HG02938 (cell line): ENCODE data around the gene SLC25A13.
A peak's percentile ranks its signal among the peaks of the same experiment; 100 is the strongest.
"Not testable (repeated sequence)": the region's sequence is repeated elsewhere in the genome, so short reads cannot be mapped to it uniquely, and the experiment has no call there.

Source experiments
- ATAC-seq: cut with Tn5 transposase; IDR thresholded peaks from one replicate; pipeline ENCODE4 v1.9.1; 2021; ENCODE audit warnings: mild to moderate bottlenecking, moderate library complexity; ENCODE audit not compliant: unreplicated experiment

The SLC25A13 gene

DNA sequence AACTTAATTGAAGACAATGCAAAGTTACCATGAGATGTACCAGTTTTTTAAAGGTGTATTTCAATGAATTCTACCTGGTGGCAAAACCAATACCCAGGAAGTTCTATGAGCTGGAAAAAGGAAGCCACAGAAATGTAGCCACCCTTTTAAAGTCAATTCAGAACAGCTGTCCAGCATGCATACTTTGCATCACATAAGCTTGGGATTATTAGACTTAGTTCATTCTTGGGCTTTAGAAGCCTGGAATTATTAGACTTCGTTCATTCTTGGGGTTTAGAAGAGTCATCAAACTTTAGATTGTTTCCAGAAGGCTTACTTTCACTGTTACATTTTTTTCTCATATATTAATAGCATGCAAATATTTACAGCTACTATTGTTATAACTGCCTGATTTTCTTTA, 20.9 kb downstream of the SLC25A13 start:
- no peak for ATAC-seq

DNA sequence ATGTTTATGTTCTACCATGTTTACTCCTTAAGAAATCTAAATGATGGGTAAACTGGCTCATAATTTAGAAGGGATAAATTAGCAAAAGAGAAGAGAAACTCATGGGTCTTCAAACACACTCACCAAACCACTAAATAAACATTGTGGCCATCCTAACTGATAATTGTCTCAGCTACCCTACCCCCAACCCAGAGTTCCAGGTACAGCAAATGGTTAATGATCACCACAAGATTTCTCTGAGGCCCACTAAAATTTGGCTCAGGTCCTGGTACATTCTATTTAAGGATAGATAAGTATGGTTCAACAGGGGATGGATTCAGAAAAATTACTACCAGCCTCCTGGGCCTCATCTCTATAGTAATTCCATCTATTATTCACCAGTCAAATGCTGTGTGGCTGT, 21.4 kb downstream of the SLC25A13 start:
- ATAC-seq = no peak

DNA sequence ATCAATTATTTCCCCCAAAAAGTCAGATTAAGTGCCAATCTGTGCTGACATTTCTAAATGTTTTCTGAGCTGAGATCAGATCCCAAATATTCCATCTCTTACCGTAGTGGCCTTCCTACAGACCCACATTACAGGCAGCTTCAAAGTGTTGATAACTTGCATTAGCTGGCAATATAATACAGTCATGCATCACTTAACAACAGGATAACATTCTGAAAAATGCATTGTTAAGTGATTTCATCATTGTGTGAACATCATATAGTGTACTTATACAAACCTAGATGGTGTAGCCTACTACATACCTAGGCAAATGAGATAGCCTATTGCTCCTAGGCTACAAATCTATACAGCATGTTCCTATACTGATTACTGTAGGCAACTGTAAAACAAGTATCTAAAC, 22.4 kb downstream of the SLC25A13 start:
- ATAC-seq = no peak

DNA sequence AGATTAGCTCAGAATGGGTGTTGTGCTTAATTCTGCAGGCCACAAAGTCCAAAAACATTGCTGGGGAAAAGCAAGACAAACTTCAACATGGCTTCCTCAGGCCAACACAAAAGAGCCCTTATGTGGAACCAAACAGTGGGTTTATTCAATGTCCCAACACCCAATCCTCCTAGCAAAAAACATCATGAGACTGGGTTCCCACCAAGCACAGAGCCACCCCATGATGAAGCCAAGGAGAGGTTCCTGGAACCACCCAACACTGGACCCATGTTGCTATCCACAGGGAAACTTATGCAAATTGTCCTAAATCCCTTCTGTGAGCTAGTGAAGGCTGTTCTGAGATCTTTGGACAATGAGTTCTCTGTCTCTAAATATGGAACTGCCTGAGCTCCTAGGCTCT, 24.0 kb downstream of the SLC25A13 start:
- ATAC-seq = no peak

DNA sequence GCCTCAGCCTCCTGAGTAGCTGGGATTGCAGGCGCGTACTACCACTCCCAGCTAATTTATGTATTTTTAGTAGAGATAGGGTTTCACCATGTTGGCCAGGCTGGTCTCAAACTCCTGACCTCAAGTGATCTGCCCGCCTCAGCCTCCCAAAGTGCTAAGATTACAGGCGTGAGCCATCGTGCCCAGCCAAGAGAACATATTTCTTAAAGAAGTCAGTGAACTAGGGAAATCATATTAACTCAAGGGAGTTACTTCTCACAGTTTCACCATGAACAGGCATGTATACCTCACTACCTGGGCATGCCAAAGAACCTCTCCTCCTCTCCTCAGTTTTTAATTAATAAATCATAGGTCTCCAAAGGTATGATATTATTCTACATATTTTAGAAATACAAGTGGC, 24.5 kb downstream of the SLC25A13 start:
- not testable (repeated sequence) for ATAC-seq

DNA sequence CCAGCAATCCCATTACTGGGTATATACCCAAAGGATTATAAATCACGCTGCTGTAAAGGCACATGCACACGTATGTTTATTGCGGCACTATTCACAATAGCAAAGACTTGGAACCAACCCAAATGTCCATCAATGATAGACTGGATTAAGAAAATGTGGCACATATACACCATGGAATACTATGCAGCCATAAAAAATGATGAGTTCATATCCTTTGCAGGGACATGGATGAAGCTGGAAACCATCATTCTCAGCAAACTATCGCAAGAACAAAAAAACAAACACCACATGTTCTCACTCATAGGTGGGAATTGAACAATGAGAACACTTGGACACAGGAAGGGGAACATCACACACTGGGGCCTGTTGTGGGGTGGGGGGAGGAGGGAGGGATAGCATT, 28.0 kb downstream of the SLC25A13 start:
- not testable (repeated sequence) for ATAC-seq

DNA sequence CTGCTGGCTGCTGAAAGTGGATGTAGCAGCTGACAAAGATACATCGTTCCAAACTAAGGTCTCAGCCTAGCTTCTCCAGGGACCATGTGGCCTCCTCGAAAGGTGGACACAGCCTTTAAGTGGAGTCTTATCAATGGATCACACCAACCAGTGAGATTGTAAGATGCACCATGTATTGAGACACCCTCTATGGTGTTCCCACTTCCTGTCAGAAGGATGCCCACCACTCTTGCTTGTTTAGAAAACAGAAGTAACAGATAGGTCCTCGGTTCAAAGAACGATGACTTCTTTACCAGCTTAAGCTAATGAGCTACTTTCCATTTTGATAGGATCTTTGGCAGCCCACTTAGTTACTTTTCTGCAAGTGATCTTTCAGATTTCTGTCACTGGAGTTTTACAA, 34.3 kb downstream of the SLC25A13 start:
- no peak for ATAC-seq

DNA sequence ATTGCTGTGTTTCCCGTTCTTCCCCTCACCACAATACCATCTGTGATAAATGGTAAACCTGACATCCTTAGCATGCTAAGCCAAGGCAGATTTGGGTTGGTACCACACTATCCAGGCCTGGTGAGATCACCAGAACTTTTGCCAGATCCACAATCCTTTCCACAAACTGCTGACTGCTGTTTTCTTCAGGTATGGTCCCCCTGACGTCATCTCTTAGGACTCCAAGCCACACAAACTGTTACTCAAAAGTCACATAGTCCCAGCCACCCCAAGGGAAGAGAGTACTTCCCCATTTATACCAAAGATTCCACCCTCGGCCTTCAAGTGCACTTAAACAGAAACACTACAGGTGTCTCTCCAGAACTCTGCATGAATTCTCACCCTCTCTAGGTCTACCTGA, 34.8 kb downstream of the SLC25A13 start:
- no peak for ATAC-seq

DNA sequence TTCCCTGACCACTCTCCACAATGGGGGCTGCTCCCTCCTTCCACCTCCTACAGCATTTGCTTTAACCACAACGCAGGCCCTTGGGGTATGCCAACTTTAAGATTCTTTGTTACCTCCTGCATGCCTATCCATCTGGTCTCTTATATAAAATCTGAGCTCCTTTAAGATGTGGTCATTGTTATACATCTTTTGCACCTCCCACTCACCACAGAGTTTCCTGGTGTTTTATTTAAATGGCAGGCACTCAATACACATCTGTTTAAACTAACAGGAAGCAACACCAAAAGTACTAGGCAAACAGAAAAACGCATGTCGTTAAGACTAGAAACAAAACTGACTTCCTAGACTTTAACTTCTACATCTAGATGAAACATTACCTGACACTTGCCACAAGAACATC, 36.3 kb downstream of the SLC25A13 start:
- peak; percentile 90 for ATAC-seq

DNA sequence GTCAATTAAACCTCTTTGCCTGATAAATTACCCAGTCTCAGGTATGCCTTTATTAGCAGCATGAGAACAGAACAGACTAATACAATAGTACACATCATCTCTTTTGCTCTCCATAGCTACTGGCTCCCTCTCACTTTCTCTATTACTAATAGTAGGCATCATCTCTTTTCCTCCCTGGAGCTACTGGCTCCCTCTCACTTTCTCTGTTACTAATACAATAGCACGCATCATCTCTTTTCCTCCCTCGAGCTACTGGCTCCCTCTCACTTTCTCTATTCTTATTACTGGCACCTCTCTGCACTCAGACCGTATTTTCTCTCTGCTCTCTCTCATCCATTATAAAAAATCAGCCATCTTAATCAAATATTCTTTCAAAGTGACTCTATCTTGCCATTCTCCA, 37.1 kb downstream of the SLC25A13 start:
- ATAC-seq = peak; percentile 70

DNA sequence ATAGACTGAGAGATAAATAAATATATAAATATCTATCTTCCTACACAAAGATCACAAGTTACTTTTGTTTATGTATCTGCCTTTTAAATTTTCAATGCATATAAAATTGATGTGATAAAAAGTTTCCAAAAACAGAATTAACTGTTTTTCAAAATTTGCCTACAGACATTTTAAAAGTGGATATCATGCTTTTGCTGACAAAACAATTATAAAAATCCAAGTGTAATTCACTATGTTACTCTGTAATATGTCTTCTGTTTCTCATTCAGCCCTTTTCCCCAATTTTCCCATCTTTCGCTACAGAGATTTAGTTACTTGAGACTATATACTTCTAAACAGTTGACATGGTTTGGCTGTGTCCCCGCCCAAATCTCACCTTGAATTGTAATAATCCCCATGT, 37.7 kb downstream of the SLC25A13 start:
- ATAC-seq = no peak

DNA sequence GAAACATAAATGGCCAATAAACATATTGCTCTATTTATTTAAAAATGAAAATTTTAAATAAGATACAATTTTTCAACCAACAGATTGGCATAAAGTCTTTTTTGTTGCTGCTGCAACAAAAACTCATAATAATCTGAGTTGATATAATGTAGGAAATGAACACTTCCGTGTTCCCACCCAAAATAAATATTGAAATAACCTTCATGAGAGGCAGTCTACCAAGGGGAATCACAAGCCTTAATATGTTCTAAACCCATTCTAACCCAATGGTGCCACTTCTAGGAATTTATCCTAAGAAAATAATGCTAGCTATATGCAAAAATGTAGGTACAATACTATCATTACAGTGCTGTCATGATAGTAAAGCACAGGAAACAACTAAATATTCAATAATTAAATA, 39.1 kb downstream of the SLC25A13 start:
- ATAC-seq = no peak

DNA sequence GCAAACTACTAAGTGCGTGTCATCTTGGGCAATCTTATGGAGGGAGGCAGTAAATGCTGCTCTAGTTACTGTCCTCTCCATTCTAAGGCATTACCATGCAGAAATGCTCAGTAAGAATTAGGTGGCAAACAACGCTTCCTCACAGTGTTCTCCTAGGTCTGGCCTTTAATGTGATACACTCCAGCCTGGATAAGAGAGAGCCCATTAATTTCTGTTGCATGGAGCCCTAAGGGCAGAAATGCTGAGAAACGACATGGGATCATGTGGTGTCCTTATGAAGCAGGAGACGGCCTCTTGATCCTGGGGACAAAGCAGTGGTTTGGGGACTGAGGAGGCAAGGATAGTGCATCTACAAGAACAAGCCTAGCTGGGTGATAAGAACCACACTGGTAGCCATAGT, 44.0 kb downstream of the SLC25A13 start:
- ATAC-seq = no peak

DNA sequence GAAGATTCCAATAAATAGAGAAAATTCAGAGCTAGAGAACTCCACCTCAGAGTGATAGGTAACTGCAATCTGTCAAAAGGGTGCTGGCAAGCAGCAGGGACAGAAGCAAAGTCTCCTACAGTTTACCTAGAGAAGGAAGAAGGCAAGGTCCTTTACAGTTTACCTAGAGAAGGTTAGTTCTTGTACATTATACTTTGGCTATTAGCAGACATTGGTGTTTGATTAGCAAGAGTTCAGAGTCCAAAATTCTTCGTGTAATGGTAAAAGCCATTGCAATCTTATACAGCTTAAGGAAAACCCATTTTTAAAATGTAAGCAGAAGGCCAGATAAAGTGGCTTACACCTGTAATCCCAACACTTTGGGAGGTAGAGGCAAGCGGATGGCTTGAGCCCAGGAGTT, 45.9 kb downstream of the SLC25A13 start:
- no peak for ATAC-seq

DNA sequence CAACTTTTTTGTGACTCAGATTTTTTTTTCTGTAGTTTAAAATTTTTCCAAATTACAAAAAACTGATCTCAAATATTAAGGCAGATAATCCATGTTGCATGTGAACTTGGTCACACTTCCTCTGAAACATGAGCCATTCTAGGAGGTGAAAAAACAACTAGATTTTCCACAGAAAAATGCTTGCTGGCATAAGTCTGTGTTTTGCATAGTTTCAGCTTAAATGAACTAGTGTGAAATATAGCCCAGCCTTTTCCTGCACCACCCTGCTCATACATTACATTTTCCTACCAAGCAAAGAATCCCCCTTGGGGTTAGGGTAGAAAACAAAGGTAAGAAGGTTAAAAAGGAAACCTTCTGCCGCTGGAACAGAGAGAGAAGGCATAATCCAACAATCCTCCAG, 48.2 kb downstream of the SLC25A13 start:
- ATAC-seq = no peak

DNA sequence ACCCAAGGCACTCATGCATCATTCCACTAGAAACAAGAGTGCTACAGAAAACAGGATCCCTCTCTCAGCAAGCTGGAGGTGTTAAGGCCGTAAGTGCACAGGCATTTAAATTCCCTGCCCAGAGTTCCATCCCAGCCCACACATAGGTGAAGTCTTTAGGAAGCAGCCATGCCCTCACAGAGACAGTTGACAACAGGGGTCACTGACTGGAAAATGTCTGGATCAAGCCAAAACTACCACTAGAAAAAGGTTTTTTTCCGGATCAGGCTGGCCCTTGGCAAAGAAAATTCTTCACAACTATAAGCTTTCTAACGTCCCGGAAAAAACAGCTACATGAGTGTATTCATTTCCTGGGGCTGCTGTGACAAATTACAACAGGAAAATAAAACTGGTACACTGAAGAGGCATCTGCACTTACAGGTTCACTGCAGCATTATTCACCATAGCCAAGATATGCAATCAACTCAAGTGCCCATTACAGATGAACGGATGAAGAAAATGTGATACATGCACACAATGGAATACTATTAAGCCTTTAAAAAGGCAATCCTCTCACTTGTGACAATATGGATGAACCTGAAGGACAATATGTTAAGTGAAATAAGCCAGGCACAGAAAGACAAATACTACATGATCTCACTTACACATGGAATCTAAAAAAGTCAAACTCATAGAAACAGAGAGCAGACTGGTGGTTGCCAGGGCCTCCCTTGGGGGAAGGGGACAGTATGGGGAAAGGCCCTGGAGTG, 52.5 kb downstream of the SLC25A13 start:
- no peak for ATAC-seq

DNA sequence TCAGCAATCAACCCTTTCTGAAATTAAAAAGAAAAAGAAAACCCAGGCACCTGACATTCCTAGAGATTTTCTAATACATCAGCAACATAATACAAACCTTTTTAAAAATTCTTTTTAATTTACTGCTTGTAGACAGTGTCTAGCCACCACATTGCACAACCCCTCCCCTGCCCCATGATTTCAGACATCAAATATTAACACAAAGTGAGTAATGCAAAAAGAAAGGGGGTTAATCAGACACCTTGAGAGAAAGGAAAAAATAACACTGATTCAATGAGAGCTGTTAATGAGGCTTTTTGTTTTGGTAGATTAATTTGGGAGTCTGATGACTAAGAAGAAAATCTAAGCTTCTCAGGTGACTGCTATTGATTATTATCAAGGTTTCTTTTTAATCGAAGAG, 55.3 kb downstream of the SLC25A13 start:
- no peak for ATAC-seq

DNA sequence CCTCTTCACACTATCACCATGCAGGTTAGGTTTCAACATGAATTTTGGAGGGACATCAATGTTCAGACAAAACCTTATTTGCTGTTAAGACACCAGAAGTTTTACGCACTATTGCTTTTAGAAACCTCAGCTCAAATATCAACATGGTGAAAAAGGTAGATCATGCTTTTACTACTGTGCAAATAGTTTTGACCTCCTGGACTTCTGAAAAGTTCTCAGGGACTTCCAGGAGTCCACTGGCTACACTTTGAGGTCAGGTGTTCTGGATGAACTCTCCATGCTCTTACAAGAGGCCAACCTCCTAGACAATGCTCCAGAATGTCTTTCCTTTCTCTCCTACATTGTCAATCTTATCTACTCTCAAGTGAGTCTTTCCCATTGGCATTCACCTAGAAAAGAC, 55.9 kb downstream of the SLC25A13 start:
- no peak for ATAC-seq

DNA sequence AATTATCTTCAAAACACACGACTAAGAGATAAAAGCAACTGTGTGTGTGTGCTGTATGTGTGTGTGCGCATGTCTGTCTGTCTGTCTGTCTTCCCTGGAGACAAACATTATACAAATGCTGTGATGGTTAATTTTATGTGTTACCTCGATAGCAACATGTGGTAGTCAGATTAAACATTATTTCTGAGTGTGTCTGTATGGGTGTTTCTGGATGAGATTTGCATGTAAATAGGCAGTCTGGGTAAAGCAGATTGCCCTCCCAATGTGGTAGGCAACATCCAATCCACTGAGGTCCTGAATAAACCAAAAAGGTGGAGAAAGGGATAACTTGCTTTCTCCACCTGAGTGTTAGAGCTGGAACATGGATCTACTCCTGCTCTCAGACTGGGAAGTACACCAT, 67.9 kb downstream of the SLC25A13 start:
- no peak for ATAC-seq

DNA sequence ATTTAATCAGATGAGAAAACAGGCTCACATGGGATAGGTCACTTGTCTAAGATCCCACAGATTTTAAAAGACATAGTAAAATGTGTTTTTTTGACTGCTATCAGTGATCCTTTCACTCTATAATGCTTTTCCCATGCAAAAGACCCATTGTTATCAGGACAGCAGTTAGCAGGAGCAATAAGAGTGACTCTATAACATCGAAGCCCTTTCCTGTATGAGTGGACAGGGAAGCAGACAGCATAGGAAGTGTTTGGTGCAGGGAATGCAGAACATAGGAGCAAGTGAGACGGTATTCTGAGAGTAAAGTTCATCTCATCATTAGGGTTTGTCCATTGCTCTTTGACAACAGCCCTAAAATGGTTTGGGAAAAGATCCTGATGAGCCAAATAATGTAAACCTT, 68.5 kb downstream of the SLC25A13 start:
- ATAC-seq = no peak

DNA sequence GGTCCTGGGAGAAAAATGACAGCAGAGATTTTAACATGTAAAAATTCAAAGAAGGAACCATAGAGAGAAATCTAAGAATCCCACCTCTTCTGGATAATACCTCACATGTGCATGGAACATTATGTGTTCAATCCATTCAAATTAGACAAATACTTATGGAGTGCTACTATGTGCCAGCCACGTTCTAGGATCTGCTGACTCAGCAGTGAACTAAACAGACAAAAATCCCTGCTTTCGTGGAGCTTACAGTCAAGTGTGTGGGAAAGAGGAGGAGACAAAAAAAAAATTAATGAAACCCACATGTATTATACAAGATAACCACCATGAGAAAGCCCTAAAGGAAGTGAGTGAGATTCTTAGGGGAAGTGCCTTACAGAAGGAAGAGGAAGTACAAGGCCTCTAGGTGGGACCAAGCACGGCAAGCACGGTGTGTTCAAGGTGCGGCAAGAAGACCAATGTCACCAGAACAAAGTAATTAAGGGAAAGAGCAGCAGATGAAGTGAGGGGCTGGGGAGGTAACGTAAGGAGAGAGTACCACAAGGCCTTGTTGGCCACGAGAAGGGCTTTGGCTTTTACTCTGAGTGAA, 71.0 kb downstream of the SLC25A13 start:
- no peak for ATAC-seq

DNA sequence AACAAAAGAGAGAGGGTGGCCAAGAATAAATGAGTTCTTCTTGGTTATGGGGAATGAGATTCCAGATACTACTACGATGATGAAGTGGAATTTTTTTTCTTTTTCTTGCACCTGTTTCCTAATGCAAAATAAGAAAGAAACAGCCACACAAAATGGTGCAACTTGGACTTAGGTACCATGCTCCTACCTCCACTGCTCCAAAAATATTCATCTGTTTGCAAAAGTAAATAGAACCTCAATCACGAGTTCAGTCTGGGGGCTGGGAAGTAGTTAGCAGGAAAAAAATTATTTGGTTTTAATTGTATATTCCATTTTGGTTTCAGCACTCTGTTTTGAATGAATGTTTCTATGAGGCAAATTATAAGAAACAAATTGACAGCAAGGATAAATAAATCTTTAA, 73.5 kb downstream of the SLC25A13 start:
- no peak for ATAC-seq

DNA sequence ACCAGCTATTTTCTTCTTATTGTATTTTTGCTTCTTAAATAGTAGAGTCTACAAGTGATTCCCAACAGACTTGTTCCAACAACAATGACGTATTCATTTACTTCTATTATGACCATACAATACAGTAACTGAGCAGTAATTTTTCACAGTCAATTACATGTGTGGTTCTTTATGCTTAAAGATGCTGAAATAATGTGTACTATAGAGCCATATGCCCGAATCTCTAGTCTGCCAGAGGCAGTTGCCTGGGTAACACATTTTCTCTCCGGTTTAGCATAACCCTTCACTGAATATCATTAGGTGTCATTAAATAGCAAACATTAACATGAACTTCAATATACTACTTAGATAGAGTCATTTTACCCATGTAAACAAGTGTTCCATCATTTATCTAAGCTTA, 75.0 kb downstream of the SLC25A13 start:
- no peak for ATAC-seq
